Testis (tissue), 3 donors: ENCODE data around the gene FOXQ1. TPM values are rescaled to one million over a fixed set of nuclear protein-coding genes. Genes with fewer than 3 reads are reported as not detected.

ENCODE experiments used
- DNase-seq: peaks from one replicate; pipeline ENCODE4 v3.0.0-alpha.2; 2019
- H3K27ac ChIP-seq, 2 donors: fragments of 200-600 bp; sonication (generic); one replicate each; pipeline ENCODE4 v1.5.1; 2019
- H3K27me3 ChIP-seq: fragments of 200-600 bp; sonication (generic); one replicate; pipeline ENCODE4 v1.5.1; 2019
- H3K36me3 ChIP-seq: fragments of 200-600 bp; sonication (generic); one replicate; pipeline ENCODE4 v1.5.1; 2017; ENCODE audit warnings: low read depth; ENCODE audit errors: missing control alignments
- H3K4me1 ChIP-seq: fragments of 200-600 bp; sonication (generic); one replicate; pipeline ENCODE4 v1.5.1; 2019
- H3K4me3 ChIP-seq, 2 donors: fragments of 200-600 bp; sonication (generic); one replicate each; pipeline ENCODE4 v1.5.1; 2017 to 2019
- H3K9me3 ChIP-seq: fragments of 200-600 bp; sonication (generic); one replicate; pipeline ENCODE4 v1.5.1; 2017
- POLR2A ChIP-seq: fragments of 450-650 bp; IDR thresholded peaks from one replicate; pipeline ENCODE4 v1.6.1; 2017; ENCODE audit warnings: antibody characterized with exemption, mild to moderate bottlenecking, moderate library complexity
- WGBS, 2 donors: methylation state at CpG; one replicate each; pipeline ENCODE4 v1.1.5; 2018; 5-methylcytosine and 5-hydroxymethylcytosine counted together
- intact Hi-C: fragments of 100-400 bp; cut with DNase I; formaldehyde crosslinking; loops from one replicate; pipeline ENCODE4 v1.15.1; 2023; ENCODE audit warnings: low total_unique reads
- polyA plus RNA-seq: library from polyadenylated mRNA; stranded (reverse); fragments of 350-450 nt; fragmentation: Illumina TruSeq; extraction: RNeasy Lipid Tissue Mini Kit (QIAGEN cat#74804); gene quantifications from one replicate; pipeline ENCODE4 v1.2.3, GENCODE V29; 2014; ENCODE audit warnings: low read depth, low replicate concordance; ENCODE audit not compliant: insufficient read depth
- total RNA-seq, 2 donors: library from RNA; depleted of rRNA; stranded (reverse); fragments of >200 nt; gene quantifications; one replicate each; pipeline ENCODE4 v1.2.3, GENCODE V29; 2016
- TF ChIP-seq, protein P1 (sequence below), 3 experiments: fragments of 450-650 bp in 2 of 3; fragments of 200-600 bp in 1 of 3; sonication (generic) in 1 of 3; IDR thresholded peaks; one replicate each; pipeline ENCODE4 v1.5.1; 2016 to 2019; ENCODE audit warnings: antibody characterized with exemption in 3 of 3, mild to moderate bottlenecking in 2 of 3, moderate library complexity in 1 of 3

FOXQ1 gene
- total and polyA plus RNA-seq, 3 donors from 2014 or later = 0.53 to 1.7 (median 1.7) TPM

GRCh38 chr6:1327630-1328029 is 15.7 kb downstream of the FOXQ1 start:
- Histone ChIP-seq H3K4me3 (no peak overlapping the region), H3K4me1 (no peaks in the 10 kb centered on the region), H3K27me3 (no peaks in the 10 kb centered on the region), H3K27ac (no peak overlapping the region), H3K36me3 (no peaks in the 10 kb centered on the region), H3K9me3 (no peaks in the 10 kb centered on the region)
- no peak for DNase-seq
- no peak for TF ChIP-seq POLR2A
- TF ChIP-seq, protein P1, sequence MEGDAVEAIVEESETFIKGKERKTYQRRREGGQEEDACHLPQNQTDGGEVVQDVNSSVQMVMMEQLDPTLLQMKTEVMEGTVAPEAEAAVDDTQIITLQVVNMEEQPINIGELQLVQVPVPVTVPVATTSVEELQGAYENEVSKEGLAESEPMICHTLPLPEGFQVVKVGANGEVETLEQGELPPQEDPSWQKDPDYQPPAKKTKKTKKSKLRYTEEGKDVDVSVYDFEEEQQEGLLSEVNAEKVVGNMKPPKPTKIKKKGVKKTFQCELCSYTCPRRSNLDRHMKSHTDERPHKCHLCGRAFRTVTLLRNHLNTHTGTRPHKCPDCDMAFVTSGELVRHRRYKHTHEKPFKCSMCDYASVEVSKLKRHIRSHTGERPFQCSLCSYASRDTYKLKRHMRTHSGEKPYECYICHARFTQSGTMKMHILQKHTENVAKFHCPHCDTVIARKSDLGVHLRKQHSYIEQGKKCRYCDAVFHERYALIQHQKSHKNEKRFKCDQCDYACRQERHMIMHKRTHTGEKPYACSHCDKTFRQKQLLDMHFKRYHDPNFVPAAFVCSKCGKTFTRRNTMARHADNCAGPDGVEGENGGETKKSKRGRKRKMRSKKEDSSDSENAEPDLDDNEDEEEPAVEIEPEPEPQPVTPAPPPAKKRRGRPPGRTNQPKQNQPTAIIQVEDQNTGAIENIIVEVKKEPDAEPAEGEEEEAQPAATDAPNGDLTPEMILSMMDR (IDR thresholded peaks at IDR 0.05) = no peak
- WGBS, 2 donors = 84 to 89% methylated on average over 8 of the region's 8 CpGs
- intact Hi-C loops = no loop called here

GRCh38 chr6:1328129-1328800 is 16.4 kb downstream of the FOXQ1 start:
- TF ChIP-seq, protein P1 (IDR thresholded peaks at IDR 0.05) = no peak
- TF ChIP-seq POLR2A = no peak
- H3K4me1 ChIP-seq = no peaks in the 10 kb centered on the region
- no peaks in the 10 kb centered on the region for H3K36me3 ChIP-seq
- no peak for DNase-seq
- no peak overlapping the region for H3K27ac ChIP-seq
- intact Hi-C loops = no loop called here
- no peak overlapping the region for H3K4me3 ChIP-seq
- no peaks in the 10 kb centered on the region for H3K9me3 ChIP-seq
- 78 to 87% methylated on average over 2 of the region's 2 CpGs for WGBS, 2 donors
- no peaks in the 10 kb centered on the region for H3K27me3 ChIP-seq

GRCh38 chr6:1329708-1330107 is 17.8 kb downstream of the FOXQ1 start:
- Histone ChIP-seq H3K4me1 (no peaks in the 10 kb centered on the region), H3K27me3 (no peaks in the 10 kb centered on the region), H3K4me3 (no peak overlapping the region), H3K27ac (no peak overlapping the region), H3K36me3 (no peaks in the 10 kb centered on the region), H3K9me3 (no peaks in the 10 kb centered on the region)
- no peak for DNase-seq
- TF ChIP-seq POLR2A = no peak
- TF ChIP-seq, protein P1 (IDR thresholded peaks at IDR 0.05) = no peak
- intact Hi-C loops = no loop called here

- no peak for DNase-seq
Measured at GRCh38 chr6:1334684-1335083, 22.8 kb downstream of the FOXQ1 start.

More at GRCh38 chr6:1334684-1335083, 22.8 kb downstream of the FOXQ1 start:
- WGBS, 2 donors = 78 to 79% methylated on average over 11 of the region's 11 CpGs
- Histone ChIP-seq H3K9me3 (no peaks in the 10 kb centered on the region), H3K27me3 (no peaks in the 10 kb centered on the region), H3K27ac (no peak overlapping the region), H3K4me1 (no peaks in the 10 kb centered on the region), H3K36me3 (no peaks in the 10 kb centered on the region), H3K4me3 (no peak overlapping the region)
- intact Hi-C loops = no loop called here
- TF ChIP-seq, protein P1 (IDR thresholded peaks at IDR 0.05) = no peak
- TF ChIP-seq POLR2A = no peak
